Posterior vena cava (tissue), 2 donors: ENCODE data around the gene ST6GALNAC5. TPM values are rescaled to one million over a fixed set of nuclear protein-coding genes. Genes with fewer than 3 reads are reported as not detected.

Experiments used
- DNase-seq: peaks from one replicate; pipeline ENCODE4 v3.0.0-alpha.2; 2020; ENCODE audit warnings: low spot score
- intact Hi-C, 2 donors: fragments of 100-400 bp; cut with DNase I; formaldehyde crosslinking; loops; one replicate each; pipeline versions ENCODE4 v1.14.1 to v1.14.2; 2022 to 2023
- total RNA-seq, 2 donors: library from RNA; stranded (reverse); fragmentation: NEBNext Ultra II Directional; extraction: Animal tissue kit (Norgen Biotek cat#: 25700); gene quantifications; one replicate each; pipeline ENCODE4 v1.2.1, GENCODE V29; 2021
- donor health status: DM: yes; HTN: yes; CAD: no.
- donor health status: DM: yes; HTN: yes; CAD: no.

ST6GALNAC5 gene
- total RNA-seq, 2 donors from 2014 or later: 6.0 to 21.8 TPM

DNA sequence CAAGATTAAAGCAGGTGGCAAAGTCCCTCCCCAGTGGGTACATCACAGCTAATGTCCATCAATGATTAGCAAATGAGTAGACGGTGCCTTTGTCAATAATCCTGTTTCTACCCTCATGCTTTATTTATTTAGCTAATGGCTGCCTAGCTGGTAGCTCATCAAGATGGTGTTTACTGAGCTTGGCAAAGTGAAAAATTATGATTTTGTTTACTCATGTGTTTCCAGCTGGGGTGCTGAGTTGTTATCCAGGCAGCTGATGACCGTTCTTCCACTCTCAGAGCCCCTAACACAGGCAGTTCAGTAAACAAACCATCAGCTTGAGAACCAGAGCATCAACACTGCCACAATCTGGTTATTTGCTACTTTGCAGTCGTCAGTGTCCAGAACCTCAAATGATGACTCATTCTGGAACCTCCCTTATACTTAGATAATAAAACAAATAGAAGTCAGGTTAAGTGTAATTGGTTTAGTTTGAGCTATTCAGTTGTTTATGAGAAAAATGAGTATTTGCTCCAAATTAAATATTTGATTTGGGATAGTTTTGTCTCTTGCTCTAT lies 163.9 kb downstream of the ST6GALNAC5 start:
- intact Hi-C loops: no loop called here
- DNase-seq: no peak

DNA sequence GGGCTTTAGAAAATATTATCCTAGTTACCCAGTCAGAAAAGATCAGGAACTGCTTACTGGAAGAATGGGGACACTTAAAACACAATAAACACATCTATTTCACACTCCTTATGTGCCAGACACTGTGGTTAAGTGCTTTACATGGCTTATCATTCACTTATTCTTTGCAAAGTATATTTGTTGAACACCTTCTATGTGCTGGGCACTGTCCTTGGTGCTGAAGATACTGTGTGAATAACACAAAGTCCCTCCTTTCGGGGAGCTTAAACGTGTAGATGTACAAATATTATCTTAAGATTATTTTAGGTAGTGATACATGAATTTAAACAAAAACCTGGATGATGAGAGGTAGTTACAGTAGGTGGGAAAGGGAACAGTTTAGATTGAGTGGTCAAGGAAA lies 169.3 kb downstream of the ST6GALNAC5 start:
- DNase-seq: no peak
- intact Hi-C loops: no loop called here

DNA sequence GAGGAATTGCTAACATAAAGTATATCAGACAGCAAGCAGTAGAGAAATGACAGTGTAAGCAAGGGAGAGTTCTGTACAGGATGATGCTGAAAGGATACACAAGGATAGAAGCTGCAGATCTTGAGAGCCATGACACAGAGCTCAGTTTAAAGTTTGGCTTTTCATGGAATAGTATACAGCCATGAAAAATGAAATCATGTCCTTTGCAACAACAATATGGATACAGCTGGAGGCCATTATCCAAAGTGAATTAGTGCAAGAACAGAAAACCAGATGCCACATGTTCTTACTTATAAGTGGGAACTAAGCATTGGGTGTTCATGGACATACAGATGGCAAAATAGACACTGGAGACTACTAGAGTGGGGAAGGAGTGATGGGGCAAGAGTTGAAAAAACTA lies 169.8 kb downstream of the ST6GALNAC5 start:
- no peak for DNase-seq
- intact Hi-C loops: no loop called here

DNA sequence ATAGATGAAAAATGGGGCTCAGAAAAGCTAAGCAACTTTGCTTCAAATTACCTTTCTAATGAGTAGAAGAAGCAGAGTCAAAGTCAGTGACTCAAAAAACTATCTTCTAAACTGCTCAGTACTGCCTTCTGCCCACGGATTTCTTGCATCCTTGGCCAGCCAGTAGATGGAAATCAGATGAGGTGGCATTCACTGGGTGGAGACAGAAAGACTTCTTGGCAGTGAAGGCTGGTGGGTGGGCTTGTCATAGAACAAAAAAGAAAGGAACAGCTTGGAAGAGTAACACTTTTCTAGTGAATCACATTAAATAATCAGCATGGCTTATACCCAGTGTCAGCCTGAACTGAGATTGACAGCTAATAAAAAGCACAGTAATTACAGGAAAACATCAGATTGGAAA lies 170.7 kb downstream of the ST6GALNAC5 start:
- intact Hi-C loops: no loop called here
- no peak for DNase-seq

DNA sequence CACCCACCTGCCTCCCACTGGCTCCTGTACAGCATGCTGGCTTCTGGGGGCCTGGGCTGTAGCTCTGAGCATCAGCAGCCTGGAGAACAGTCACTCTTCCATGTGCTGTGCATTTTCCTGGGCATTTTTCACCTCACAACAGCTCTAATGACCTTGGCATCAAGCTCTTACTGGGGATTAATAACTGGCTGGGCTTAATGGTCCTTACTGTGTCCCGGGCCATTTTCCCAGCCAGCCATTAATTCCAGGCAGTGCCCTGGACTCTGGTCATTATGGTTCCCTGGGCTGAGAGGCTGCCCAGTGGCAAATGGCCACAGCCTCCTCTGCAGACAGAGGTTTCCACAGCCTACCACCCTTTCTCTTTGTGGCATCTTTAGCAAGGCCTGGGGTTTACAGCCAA lies 171.8 kb downstream of the ST6GALNAC5 start:
- intact Hi-C loops: no loop called here
- DNase-seq: no peak

DNA sequence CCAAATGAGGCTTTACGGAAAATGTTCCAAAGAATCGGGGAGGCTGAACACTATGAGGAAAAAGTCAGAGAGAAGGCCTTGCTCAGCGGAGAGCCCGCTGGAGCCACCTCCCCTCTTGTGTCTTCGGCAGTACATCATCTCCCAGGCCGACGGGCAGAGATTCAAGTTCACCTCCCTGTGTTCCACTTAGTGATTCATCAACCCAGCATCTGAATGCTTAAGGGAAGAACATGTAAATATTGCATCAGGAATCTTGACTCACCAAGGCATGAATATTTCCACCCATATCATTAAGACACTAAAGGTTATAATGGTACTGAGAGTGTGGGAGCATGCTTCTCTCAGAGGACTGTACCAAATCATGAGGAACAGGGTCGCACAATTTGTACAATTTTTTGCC lies 172.5 kb downstream of the ST6GALNAC5 start:
- intact Hi-C loops: no loop called here
- DNase-seq: peak; percentile 83

DNA sequence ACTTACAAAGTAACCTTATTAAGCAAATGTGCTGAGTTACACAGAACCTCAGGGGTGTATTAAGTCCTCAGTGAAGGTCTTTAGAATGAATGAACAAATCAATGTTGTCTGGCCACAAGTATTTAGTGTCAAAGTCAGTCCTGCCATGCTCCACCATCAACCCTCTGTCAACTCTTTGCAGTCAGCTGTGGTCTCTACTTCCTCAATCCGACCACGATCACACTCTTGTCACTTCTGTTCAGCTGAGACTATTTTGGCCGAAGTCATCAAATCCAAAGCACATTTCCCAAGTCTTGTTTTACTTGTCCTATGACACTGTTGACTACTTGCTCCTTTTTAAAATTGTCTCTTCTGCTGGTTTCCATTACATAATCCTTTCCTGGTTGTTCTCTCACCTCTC lies 173.5 kb downstream of the ST6GALNAC5 start:
- intact Hi-C loops: no loop called here
- no peak for DNase-seq

DNA sequence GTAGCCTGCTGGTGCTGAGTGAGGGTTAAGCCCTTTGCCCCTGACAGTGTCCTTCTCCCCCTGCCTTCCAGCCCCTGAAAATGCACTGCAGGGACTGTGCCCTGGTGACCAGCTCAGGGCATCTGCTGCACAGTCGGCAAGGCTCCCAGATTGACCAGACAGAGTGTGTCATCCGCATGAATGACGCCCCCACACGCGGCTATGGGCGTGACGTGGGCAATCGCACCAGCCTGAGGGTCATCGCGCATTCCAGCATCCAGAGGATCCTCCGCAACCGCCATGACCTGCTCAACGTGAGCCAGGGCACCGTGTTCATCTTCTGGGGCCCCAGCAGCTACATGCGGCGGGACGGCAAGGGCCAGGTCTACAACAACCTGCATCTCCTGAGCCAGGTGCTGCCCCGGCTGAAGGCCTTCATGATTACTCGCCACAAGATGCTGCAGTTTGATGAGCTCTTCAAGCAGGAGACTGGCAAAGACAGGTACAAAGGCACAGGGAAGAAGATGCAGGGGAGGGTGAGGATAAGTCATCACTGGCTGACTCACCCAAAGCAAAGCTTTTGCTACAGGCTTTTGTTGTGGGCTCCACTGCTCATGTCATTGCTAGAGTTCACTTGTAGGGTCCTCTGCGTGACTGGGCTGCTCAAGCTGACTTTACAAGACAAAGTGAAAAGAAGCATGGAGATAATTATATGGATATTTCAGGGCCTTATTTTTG lies 177.0 kb downstream of the ST6GALNAC5 start:
- intact Hi-C loops: no loop called here
- DNase-seq: no peak

DNA sequence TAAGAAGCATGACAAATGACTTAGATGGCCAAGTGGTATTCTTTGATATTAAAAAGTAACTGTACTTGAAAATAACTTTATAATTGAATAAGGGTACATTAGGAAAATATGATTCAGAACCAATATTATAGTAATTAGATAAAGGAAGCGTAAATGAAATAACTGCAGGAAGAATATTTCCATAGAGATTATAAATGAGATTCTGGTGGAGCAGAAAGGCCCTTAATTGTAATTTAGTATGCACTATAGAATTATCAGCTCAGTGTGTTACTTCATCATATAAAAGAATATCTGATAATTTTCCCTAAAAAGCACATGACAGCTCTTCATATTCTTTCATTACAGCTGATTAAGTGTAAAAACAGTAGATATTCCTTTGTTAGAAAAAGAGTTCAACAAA lies 180.3 kb downstream of the ST6GALNAC5 start:
- intact Hi-C loops: no loop called here
- no peak for DNase-seq

DNA sequence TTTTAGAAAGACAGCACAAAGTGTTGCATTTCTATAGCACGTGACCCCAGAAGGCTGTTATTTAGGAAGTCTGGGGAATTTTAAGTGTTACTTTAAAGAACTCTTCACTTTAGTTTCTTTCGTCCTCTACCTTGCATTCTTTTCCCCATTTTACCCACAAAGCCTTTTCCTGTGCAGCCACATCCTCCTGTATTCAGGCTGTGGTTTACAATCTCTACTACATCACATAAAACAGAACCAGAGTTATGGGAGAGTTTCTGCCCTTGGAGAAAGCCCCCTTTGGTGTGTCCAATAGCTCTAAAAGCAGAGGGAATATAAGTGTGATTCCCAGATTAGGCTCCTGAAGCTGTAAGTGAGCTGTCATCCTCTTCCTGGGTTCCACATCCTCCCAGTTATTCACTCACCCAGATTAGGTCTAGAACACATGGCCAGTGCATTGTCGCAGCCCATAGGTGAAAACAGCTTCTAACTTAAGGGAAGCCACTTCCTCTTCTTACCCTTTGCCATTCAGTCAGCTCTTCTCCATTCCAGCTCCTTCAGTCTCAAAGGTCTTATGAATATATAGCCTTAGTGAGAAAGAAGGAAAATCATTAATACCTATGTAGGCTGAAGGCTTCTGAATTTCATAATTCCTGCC lies 180.8 kb downstream of the ST6GALNAC5 start:
- intact Hi-C loops: no loop called here

DNA sequence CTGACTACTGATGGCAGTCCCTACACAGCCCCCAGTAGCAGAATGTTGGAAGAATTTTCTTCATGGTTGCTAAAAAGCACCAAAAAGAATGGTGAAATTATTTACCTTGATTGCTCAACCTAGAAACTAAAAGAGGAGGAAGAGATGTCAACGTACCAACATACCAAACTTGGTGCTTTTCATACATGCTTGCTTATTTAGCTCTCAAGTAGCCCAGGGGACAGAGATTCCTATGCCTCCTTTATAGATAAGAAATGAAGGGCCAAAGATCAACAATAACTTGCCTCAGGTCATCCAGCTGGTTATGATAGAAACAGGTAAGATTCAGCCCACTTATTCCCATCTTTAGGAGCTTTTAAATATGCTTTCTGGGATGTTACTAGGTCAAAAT lies 181.3 kb downstream of the ST6GALNAC5 start:
- DNase-seq: no peak
- intact Hi-C loops: no loop called here

More for the DNA sequence above, 180.8 kb downstream of the ST6GALNAC5 start:
- DNase-seq: no peak

DNA sequence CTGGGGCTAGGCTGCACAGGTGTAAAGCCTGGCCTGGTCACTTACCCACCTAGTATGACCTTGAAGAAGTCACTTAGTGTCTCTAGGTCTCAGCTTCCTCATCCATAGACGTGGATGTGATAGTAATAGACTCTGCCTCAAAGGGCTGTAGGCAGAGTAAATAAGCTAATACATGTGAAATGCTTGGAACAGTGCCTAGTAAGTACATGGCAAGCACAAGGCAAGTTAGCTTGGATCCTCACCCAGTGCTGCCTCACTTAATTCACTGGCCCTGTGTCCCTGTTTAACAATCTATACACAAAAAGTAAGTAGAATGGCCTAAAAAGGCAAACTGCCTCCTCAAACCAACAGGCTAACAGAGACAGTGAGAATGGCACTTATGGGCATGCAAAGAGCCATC lies 184.1 kb downstream of the ST6GALNAC5 start:
- intact Hi-C loops: no loop called here

DNA sequence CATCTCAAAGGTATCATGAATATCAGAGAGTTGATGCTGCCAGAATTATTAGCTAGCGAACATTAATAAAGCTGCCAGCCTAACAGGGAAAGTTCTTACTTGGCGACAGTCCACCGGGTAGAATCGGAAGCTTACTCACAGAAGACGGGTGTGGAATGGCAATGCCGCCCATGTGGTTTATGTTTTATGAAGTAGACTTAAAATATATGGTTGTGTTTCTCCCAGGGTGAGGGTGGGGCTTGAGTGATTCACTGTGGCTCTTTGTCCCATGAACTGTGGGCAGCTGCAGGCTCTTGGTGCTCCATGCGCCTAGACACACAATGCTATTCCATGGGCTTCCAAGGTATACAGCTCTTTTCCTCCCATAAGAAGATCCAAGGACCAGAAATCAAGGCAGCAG lies 189.2 kb downstream of the ST6GALNAC5 start:
- no peak for DNase-seq
- intact Hi-C loops: no loop called here

More for the DNA sequence above, 184.1 kb downstream of the ST6GALNAC5 start:
- DNase-seq: no peak

DNA sequence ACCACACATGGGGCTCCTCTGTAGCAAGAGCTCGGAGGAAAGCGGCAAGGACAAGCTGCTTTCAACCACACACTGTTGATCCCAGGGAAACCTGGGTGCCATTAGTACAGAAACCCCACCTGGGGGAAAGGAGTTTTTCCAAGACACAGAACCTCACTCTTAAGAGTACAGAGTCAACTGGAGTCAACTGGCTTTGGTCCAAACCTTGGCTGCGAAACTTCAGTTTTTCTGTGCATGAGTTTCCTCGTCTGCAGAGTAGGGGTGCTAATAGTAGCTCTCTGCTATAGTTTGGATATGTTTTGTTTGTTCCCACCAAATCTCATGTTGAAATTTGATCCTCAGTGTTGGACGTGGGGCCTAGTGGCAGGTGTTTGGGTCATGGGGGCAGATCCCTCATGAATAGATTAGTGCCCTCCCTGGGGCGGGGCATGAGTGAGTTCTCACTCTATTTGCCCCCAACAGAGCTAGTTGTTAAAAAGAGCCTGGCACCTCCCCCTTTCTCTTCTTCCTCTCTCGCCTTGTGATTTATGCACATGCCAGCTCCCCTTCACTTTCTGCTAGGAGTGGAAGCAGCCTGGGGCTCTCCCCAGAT lies 190.8 kb downstream of the ST6GALNAC5 start:
- intact Hi-C loops: no loop called here
- DNase-seq: no peak

DNA sequence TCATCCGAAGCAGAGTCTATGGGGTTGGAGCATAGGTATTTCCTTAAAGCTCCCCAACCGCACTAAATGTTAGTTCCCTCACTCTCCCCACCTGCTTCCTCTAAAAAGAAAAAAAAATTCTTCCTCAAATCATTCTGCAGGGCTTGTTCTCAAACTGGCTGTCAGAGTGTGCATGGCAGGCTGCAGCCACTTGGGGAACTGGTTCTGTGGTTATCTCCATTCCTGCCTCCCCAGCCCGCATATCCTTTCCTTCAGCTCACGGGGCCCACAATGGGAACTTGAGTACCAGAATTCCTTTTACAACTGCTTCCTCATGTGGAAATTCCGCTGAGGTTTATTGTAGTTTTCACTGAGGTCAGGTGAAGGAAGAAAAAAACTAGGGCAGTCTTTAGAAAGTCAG lies 192.7 kb downstream of the ST6GALNAC5 start:
- no peak for DNase-seq
- intact Hi-C loops: no loop called here

DNA sequence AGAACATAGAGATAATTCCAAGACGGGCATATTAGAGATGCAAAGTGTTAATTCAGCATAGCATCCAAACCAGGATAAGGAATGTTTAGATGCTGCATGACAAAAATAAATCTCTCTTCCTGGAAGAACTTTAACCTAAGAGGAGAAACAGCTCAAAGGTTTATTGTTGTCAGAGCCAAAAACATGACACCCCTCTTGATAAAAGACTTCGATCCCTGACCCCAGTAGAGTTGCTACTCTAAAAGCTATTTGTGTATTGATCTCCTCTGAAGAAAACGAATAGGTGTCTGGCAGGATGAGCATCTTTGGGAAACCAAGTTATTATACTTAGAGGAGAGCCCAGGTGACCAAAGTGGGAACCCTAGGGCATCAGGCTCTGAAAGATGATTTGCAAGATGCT lies 193.9 kb downstream of the ST6GALNAC5 start:
- no peak for DNase-seq
- intact Hi-C loops: no loop called here

DNA sequence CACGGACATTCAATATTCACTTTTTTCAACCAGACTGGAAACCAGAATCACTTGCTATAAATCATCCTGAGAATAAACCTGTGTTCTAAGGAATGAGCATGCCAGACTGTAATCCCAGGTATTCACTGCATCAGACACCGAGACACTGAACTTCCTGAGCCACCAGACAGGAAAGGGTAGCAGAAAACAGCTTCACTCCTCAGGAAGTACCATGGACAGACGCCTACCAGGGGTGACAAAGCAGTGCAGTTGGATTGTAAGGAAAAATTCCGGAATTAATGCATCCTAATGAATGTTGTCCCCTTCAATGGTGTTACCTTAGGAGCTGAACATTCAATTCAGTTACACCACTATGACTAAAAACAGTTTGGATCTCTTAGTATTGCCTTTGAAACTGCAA lies 195.8 kb downstream of the ST6GALNAC5 start:
- intact Hi-C loops: no loop called here
- DNase-seq: no peak

DNA sequence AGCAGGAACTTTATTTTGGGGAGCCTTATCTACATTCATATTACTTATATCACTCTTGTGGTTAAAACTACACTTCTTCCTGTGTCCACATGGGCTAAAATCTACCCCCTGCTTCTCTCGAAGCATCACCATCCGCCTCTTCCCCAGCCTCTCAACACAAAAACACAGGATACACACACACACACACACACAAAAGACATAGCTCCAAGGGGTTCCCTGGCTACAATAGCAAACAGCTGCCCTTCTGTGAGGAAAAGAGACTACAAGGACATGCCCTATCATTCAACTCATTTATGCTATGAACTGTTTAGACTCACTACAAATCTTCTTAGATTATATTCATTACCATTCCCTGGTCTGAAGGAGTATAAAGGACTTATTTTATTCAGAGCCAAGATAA lies 197.0 kb downstream of the ST6GALNAC5 start:
- intact Hi-C loops: no loop called here
- DNase-seq: no peak

DNA sequence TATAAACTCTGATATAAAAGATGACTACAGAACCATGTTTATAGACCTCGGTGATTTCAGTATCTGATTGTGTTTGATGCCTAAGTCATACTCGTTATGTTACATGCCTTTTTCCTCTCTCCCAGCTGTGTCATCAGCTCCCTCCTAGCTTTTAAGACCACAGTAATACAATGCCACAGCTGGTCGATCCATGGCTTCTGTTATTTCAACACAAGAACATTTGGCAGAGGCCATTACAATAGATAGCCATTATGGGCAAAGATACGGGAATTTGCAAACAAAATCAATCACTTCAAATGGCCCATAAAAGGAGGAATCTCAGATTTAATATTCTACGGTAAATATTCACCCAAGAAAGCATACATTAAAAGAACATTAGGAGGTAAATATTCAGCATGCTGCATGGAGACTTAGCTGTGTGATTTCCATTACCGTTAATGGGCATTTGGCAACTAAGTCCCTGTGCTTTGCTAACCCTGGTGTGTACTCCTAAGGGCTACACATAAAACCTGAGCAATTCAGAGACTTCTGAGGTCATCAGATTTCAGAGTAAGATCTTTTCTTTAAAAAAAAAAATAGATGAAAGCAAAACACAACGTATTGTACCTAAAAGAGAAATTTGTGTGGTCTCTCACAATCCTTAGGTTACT lies 198.5 kb downstream of the ST6GALNAC5 start:
- intact Hi-C loops: no loop called here

DNA sequence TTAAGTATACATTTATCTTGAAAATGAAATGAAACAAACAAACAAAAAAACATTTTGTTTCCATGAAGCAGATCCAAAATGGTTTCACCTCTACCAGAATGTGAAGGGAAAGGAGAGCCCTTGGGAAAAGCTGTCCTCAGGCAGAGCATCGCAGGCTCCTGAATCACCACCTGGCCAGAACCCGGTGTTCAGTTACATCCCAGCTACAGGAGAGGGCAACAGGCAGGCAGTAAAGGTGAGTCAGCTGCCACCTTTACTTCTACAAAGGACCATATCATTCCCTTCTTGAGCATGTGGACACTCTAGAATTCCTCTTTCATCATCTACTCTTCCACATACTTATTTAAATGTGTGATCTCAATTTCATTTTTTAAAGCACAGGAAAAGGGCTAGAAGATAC lies 200.7 kb downstream of the ST6GALNAC5 start:
- no peak for DNase-seq
- intact Hi-C loops: no loop called here

More for the DNA sequence above, 198.5 kb downstream of the ST6GALNAC5 start:
- DNase-seq: no peak
